ENCODE measurements around the gene PRDX5. TPM values are rescaled to one million over a fixed set of nuclear protein-coding genes. Genes with fewer than 3 reads are reported as not detected.

PRDX5 gene
- total RNA-seq, 1 experiment from 2014 or later, result 228 TPM

- Histone ChIP-seq H2BK20ac (ENCODE audit: low read depth, low read length, poor library complexity, severe bottlenecking) (no peak overlapping the region), H4K91ac (ENCODE audit: insufficient read length, low read depth, low read length) (no peak overlapping the region), H3K79me1 (ENCODE audit: insufficient read depth, low read depth, low read length, poor library complexity, severe bottlenecking) (no peaks in the 10 kb centered on the region), H3K23me2 (ENCODE audit: insufficient read length, low read depth, low read length, poor library complexity, severe bottlenecking) (peaks cover 15% of the 10 kb centered on the region), H3K4me1 (ENCODE audit: insufficient read depth, low read length) (no peaks in the 10 kb centered on the region), H3K9me3 (ENCODE audit: control insufficient read depth, low read depth, low read length) (no peaks in the 10 kb centered on the region), H2BK120ac (ENCODE audit: low read depth, low read length, poor library complexity, severe bottlenecking) (no peak overlapping the region), H4K8ac (replicated peaks; ENCODE audit: insufficient read length, low read depth, low read length) (no peak overlapping the region), H3K23ac (ENCODE audit: insufficient read length, low read depth, low read length) (no peak overlapping the region), H3T11ph (ENCODE audit: low read length) (no peak overlapping the region), H3K27me3 (ENCODE audit: insufficient read depth, low read length) (no peaks in the 10 kb centered on the region), H2AFZ (ENCODE audit: low read length) (no peak overlapping the region), H3K9ac (ENCODE audit: extremely low read depth, insufficient read length, low read length) (no peak overlapping the region), H3K4me2 (ENCODE audit: insufficient read depth, insufficient read length, low read length) (no peak overlapping the region), H3K79me2 (ENCODE audit: insufficient read depth, low read length) (no peaks in the 10 kb centered on the region), H3K4ac (ENCODE audit: low read depth, low read length) (no peak overlapping the region), H4K5ac (ENCODE audit: insufficient read length, low read depth, low read length) (no peak overlapping the region), H2BK12ac (ENCODE audit: insufficient read length, low read depth, low read length) (no peak overlapping the region), H3K18ac (ENCODE audit: insufficient read length, low read depth, low read length) (no peak overlapping the region), H3K27ac (ENCODE audit: insufficient read length, low read depth, low read length) (no peak overlapping the region), H2AK5ac (ENCODE audit: insufficient read length, low read length) (no peak overlapping the region), H3K56ac (ENCODE audit: insufficient read length, low read depth, low read length) (no peak overlapping the region), H4K20me1 (ENCODE audit: control insufficient read depth, insufficient read depth, insufficient read length) (no peaks in the 10 kb centered on the region), H2BK15ac (ENCODE audit: low read depth, low read length) (no peak overlapping the region), H3K14ac (ENCODE audit: insufficient read depth, low read length) (no peak overlapping the region), H2BK5ac (ENCODE audit: insufficient read length, low read length) (no peak overlapping the region)
- H3K4me3 Mint-ChIP-seq, result no peak overlapping the region
- H3K27me3 Mint-ChIP-seq (ENCODE audit: low read depth), result peaks cover 5% of the 10 kb centered on the region
- no peak overlapping the region for H3K27ac Mint-ChIP-seq
- no peak for DNase-seq
- no peaks in the 10 kb centered on the region; a peak in 1 of 5 replicates for H3K9me3 Mint-ChIP-seq
- peaks cover 8 to 12% of the 10 kb centered on the region in 2 experiments for H3K4me1 Mint-ChIP-seq
- peaks cover 0 to 24% (median 21%) of the 10 kb centered on the region in 3 experiments; a peak in 6 of 7 replicates for H3K36me3 Mint-ChIP-seq (ENCODE audit: insufficient read depth in 1 of 3, low read depth in 3 of 3)
- TF ChIP-seq CTCF (conservative IDR thresholded peaks at IDR 0.05), result no peak
- no CpG with 5 or more reads among the region's 22 CpGs for WGBS (ENCODE audit: extremely low coverage, insufficient read length, low lambda C conversion rate)
Measured at GRCh38 chr11:64281957-64282770, 35.8 kb upstream of the PRDX5 start.
